LHCN-M2 (cell line): Measurements from ENCODE around the gene RPL22L1. TPM values are rescaled to one million over a fixed set of nuclear protein-coding genes. Genes with fewer than 3 reads are reported as not detected.
"Not testable (repeated sequence)": the region's sequence is repeated elsewhere in the genome, so short reads cannot be mapped to it uniquely, and the experiment has no call there.

ENCODE experiments used
- DNase-seq: peaks from one replicate; pipeline ENCODE4 v3.0.0-alpha.2; 2012; ENCODE audit warnings: low read depth
- total RNA-seq: library from RNA; depleted of rRNA; stranded (reverse); fragments of >200 nt; gene quantifications from 2 replicates; pipeline ENCODE4 v1.2.3, GENCODE V29; 2014

RPL22L1 gene
- total RNA-seq, 1 experiment from 2014 or later: 621 TPM

DNA sequence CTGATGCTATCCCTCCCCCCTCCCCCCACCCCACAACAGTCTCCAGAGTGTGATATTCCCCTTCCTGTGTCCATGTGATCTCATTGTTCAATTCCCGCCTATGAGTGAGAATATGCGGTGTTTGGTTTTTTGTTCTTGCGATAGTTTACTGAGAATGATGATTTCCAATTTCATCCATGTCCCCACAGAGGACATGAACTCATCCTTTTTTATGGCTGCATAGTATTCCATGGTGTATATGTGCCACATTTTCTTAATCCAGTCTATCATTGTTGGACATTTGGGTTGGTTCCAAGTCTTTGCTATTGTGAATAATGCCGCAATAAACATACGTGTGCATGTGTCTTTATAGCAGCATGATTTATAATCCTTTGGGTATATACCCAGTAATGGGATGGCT lies 8.7 kb upstream of the RPL22L1 start:
- not testable (repeated sequence) for DNase-seq

DNA sequence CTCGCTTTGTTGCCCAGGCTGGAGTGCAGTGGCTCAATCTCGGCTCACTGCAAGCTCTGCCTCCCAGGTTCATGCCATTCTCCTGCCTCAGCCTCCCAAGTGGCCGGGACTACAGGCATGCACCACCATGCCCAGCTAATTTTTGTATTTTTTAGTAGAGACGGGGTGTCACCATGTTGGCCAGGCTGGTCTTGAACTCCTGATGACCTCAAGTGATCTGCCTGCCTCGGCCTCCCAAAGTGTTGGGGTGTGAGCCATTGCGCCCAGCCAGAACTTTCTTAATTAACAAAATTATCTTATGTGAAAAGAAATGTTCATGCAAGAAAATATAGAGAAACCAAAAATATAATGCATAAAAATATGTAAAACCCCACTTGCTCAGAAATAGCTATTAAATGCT lies 7.3 kb upstream of the RPL22L1 start:
- DNase-seq: not testable (repeated sequence)

DNA sequence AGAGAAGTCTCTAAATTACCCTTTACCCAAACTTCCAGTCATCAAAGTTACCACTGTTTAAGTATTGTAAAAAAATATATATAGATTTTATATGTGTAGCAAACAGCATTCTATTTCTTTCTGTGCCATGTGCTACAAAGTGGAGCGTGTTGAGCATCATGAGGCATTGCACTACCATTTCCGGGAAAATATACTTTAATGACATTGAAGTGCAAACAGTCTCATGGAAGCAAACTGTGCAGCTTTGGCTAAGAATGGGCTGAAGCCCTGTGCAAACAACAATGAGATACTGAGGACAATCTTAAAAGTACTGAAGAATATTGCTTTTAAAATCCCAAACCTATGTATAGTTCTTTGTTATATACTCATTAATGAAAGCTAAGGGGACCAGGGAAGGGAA lies 6.5 kb upstream of the RPL22L1 start:
- no peak for DNase-seq

DNA sequence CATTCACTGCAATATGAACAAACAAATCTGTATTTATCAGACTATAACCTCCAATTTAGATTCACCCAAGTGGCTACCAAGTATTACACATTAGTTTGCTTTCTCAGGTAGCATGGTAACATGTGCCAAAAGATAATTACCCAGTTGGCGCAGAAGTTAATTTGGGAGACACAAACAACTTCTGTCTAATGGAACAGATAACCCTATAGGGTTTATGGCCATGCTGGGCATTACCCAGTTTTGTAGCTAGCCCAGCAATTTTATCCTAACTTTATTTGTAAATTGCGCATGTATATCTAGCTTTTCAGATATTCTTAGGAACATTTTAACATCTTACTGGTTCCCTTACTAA lies 780 bp downstream of the RPL22L1 start:
- peak; percentile 7 for DNase-seq

DNA sequence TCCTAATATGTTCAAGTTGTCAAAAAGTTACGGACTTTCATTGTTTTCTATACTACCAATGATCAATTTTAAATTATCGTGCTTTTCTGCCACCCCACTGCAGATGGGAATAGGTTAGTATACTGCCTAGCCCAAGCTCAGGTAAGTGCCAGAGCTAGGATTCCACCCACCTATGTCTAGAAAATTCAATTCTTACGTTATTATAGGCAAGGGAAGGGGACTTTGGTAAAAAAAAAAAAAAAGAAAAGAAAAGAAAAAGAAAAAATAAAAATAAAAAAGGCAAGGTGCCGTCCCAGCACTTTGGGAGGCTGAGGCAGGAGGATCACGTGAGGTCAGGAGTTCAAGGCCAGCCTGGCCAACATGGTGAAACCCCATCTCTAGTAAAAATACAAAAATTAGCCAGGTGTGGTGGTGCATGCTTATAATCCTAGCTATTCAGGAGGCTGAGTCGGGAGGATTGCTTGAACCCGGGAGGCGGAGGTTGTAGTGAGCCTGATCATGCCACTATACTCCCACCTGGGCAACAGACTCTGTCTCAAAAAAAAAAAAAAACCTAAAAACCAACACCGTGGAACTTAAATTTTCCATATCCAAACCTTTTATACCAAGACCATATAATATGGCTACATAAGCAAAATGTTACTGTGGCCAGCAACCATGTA lies 1.3 kb downstream of the RPL22L1 start:
- DNase-seq: no peak

DNA sequence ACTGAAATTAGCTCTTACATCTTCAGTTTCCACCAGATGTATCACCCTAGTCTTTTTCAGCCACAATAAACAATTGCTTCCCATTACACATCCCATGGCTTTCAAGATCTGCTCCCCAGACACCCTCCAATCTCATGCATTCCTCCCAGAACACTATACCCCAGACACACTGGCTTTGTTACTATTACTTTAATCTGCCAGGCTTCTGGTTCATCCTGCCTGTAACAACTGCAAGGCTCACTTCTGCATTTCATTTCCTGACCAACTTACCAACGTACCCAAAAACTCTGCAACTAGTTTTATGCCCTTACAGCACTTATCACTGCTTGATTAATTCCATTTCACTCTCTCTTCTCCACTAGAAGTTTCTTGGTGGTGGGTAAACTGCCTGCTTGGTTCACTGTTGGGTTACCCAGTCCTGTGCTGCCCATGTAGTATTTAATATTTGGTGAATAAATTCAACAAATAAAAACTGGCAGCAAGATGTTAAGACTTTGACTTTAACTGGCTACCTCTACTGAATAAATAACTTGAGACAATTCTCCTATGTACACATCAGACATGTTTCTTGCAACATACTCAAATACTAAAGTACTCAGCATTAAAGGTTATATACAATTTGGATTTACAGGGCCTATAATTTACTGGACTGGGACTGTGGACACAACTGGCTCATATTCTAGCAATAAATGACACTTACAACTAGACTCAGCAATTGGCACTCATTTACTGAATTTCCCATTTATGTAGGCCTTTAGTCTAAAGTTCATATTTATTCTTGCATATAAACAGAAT lies 2.7 kb downstream of the RPL22L1 start:
- peak; percentile 4 for DNase-seq

DNA sequence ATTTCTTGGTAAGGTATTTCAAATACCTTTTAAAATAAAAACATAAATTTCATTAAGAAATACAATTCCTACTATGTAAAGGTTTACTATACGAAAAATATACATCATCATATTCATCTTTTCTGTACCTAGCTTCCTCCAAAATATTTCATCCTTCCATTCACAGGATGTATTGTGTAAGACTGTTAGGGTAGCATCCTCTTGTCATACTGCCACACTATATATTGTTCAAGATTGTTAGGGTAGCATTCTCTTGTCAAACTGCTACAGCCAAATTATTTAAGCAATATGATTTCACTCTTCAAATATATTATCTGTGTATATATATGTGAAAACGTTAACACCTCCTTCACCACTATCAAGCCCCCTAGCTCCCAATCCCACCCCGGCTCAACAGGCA lies 3.5 kb downstream of the RPL22L1 start:
- no peak for DNase-seq

DNA sequence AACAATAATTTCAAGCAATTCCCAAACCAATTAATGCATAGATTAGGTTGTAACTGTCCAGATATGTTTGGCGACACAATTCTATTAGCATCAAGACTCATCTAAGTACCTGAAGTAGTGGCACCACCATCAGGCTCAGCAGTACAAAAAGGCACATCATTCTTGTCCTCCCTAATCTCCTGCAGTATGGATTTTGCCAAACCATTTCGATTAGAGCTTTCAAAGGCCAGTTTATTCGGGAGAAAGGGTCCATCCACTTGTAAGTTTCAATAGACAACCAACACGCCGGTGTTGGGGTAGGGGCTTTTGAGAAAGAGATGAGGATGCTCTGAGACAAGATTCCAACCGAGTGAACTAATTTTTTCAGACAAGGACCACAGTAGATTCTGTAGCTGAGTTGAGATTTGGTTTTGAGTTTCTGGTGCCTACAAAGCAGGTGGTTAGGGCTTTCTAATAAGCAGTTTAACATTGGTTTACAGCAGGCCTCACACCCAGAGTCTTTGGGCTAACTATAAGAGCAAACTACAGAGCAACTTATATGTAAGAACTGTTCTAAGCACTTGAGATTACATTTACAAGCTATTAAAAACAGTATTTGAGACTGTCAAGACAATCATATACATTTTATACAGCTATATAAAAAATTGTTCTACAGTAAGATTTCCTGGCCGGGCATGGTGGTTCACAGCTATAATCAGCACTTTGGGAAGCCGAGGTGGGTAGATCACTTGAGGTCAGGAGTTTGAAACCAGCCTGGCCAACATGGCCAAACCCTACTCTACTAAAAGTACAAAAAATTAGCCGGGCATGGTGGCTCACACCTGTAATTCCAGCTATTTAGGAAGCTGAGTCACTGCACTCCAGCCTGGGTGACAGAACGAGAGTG lies 4.5 kb downstream of the RPL22L1 start:
- DNase-seq: no peak

DNA sequence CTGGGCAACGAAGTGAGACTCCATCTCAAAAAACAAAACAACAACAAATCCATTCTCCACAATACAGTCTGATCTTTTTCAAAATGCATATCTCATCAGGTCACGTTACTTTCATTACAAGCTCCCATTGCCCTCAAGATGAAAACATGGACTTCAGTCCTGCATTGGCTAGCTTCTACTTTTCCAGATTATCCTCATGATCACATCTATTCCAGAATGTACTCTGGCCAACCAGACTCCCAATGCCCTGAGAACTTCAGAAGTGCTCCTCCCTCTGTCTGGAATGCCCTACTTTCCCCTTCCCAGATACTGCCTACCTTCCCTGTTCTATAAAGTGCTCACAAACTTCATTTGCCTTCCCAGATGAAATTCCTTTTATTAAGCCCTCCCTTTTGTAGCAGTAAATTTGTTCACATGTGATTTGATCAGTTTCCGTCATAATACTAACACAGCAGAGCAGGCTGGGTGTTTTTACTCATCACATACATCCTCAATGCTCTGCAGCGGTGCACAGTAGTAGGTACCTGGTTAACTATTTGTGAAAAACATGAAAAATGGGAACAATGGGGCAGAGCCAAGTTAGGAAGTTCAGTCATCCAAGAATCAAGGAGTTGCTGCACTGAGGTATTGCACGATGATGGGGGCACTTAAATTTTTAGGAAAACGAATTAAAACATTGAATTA lies 5.3 kb downstream of the RPL22L1 start:
- peak; percentile 31 for DNase-seq

DNA sequence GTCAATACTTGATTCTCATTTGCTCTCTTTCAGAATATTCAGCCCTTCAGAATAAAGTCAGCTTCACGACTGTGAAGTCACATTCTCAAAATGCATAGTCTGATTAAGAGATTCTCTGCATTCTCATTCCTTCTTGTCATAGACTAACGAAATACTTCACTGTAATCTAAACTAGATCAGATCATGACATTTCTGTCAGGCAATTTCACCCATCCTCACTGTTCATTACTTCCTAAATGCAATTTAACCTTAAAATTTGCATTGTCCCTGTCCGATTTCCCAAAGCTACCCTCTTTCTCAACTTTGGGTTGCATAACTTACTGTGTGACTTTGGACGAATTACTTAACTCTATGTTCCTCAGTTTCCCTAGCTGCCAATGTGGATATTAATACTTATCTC lies 6.2 kb downstream of the RPL22L1 start:
- DNase-seq: no peak

DNA sequence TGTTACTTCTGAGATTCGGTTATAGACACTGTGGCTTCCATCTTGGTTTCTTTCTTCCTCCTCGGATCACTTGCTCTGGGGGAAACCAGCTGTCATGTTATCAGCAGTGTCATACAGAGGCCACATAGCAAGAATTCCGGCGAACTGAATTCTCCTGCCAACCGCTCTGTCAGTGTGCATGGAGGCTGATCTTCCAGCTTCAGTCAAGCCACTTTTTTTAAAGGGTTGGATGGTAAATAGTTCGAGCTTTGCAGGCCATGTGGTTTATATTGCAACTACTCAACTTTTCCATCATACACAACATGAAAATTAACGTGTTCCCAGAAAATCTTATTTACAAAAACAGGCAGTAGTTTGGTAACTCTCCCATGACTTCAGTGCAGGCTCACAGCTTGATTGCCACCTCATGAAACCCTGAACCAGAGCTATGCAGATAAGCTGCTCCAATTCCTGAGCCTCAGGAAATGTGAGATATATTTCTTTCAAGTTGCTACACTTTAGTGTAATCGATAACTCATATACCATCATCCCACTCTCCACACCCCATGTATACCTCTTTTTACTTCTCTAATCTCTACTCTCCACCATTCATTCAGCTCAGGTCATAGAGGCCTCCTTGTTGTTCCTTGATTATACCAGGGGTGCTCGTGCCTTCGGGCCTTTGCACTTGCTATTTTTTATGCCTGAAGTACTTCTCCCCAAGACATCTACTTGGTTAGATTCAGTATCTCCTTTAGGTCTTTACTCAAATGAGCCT lies 7.2 kb downstream of the RPL22L1 start:
- DNase-seq: peak; percentile 40

DNA sequence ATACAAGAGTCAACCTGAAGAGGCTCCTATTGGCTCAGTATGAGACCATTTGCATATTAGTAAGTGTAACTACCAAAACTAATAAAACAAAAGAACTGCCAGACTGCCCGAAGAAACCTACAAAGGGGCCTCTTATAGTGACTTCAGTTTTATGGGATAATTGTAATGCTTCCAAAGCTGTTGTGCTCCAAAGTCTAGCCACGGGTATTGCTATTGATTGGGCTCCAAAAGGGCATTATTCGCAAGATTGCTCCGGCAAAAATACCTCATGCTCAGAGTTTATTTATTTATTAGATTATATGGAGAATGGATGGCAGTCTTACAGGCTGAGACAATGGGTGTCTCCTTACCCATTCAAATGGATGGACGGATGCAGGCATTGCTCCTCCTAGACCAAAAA lies 11.4 kb downstream of the RPL22L1 start:
- DNase-seq: no peak

DNA sequence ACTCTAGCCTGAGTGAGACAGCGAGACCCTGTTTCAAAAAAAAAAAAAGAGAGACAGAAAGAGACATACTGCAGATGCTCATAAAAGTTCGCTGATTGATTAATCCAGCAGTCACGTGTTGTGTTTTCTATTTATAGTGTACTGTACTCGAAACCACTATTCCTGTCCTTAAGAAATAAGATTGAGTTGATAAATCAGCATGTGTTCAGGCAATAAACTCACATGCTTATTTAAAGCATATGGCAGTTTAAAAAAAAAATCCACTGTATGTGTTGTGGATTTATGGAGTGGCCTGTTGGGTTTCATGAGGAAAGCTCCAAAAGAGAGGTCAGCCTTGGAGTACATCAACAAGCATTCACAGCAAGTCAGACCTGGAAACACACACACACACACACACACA lies 17.7 kb downstream of the RPL22L1 start:
- DNase-seq: no peak

DNA sequence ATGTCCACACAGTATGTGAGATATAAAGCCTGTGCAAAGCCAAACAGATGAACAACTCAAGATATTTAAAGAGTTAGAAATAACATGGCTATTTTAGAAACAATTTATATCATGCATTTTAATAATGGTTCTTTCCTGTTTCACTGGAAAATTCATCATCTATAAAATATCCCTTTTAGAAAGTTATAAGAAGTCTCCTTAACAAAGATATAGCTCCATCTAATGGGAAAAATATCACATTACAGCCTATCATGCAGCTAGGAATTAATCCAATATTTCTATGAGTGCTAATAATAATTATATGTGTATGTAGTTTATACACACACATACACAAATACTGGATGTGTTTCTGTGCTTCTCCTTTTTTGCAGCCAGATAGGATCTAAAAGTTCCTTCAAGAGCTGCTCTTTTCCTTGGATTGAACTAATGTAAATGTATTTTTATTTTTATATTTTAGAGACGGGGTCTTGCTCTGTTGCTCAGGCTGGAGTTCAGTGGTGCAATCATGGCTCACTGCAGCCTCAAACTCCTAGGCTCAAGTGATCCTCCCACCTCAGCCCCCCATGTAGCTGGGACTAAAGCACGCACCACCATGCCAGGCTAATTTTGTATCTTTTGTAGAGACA lies 21.6 kb downstream of the RPL22L1 start:
- DNase-seq: peak; percentile 34

DNA sequence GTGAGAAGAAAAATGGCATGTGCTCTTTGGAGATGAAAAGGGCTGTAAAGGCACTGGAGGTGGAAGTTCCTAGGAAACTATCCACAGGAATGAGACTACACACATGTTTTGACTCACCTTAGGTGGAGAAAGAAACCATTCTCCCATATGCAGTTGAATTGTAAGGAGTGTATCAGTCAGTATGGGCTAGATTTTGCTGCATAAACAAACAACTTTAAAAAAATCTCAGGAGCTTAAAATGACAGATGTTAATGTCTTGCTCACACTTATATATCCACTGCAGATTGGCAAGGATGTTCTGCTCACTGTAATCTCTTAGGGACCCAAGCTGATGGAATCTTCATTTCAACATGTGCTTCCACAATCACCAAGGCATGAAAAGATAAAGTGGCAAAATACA lies 25.6 kb downstream of the RPL22L1 start:
- no peak for DNase-seq

DNA sequence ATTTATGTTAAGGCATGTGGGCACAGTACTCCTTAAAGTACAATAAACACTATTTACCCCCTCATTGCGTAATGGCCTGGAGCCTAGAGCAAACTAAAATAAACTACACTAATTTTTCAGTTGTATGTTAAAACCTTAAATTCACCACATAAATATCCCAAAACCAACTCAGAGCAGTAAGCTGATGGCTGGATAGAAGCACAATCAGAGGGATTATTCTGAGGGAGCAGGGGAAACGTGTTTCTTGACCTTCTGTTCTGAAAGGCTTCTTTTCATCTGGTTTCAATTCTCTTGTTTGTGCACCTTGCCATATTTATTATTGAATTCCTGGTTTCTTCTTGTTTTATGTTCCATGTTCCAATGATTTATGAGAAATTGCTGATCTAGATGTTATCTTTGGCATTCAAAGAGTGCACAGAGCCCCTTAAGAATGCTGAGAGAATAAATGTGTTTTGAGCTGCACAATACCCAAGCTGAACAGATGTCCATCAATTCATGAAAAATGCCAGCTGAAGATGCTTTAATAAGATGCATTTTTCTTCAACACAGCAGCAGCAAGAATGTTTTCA lies 29.6 kb downstream of the RPL22L1 start:
- DNase-seq: no peak

DNA sequence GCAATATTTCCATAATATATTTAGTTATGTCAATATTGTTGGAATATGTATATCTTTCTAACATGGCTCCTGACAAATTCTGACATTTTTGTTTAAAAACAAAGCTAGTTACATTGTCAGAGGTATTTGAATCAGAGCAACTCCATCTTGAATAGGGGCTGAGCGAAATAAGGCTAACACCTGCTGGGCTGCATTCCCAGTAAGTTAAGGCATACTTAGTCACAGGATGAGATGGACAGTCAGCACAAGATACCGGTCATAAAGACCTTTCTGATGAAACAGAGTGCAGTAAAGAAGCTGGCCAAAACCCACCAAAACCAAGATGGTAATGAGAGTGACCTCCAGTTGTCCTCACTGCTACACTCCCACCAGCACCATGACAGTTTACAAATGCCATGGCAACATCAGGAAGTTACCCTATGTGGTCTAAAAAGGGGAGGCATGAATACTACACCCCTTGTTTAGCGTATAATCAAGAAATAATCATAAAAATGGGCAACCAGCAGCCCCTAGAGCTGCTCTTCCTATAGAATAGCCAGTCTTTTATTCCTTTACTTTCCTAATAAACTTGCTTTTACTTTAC lies 30.4 kb downstream of the RPL22L1 start:
- peak; percentile 28 for DNase-seq

DNA sequence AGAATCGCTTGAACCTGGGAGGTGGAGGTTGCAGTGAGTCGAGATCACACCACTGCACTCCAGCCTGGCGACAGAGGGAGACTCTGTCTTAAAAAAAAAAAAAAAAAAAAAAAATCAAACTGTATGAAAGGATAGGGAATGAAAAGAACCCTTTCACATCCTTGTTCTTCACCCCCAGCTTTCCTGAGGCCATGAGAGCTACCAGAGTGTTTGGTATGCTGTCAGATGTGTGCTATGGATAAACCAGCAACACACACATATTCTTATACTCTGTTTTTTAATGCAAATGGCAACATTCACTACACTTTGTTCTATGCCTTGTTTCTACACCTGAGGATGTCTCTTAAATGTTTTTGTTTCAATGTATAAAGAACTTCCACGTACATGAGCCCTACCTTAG lies 33.5 kb downstream of the RPL22L1 start:
- DNase-seq: no peak

DNA sequence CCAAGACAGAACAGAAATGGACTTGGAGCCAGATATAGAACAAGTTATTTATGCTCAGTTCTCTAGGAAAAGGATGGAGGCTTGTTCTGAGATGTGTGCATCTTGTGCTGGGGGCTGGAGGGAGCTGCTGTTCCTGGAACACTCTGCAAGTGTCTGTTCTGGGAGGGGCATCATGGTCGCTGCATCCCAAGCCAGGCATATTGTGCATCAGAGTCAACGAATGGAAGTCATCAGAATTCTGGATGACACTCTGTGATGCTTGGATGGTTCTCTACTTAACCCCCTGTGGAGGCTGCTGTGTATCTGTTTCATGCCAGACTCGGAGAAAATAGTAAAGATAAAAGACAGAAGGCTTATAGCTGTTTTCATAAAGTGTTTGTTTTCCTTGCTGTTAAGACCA lies 34.7 kb downstream of the RPL22L1 start:
- no peak for DNase-seq

DNA sequence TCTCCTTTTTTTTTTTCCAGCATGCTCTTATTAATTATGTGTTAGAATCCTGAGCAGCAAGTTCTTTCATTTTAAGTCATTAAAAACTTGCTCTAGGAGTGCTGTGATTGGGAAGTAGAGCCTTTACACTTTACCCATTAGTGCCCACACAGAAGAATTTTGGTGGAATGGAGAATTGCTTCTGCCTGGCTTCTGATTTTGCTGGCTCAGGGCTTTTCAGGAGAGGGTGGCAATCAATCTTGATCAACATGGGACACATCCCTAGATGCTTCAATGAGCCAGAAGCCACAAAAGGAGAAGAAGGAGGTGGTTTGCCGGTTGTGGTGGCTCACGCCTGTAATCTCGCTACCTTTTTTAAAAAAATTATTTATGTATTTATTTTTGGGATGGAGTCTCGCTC lies 39.4 kb downstream of the RPL22L1 start:
- DNase-seq: no peak
